Loucy (cell line): ENCODE measurements around the gene SRPK3.

Experiments used
- CTCF ChIP-seq: fragments of 200-600 bp; sonication (generic); conservative IDR thresholded peaks from 2 replicates; pipeline ENCODE4 v1.5.1; 2014; ENCODE audit warnings: mild to moderate bottlenecking, antibody characterized with exemption, low read length
- EZH2phosphoT487 ChIP-seq: fragments of 200-600 bp; IDR thresholded peaks from 2 replicates; pipeline ENCODE4 v1.6.1; 2018; ENCODE audit warnings: antibody characterized with exemption, mild to moderate bottlenecking, moderate library complexity, borderline replicate concordance

GRCh38 chrX:153741446-153741845 is 39.4 kb upstream of the SRPK3 start:
- no peak for TF ChIP-seq CTCF
- no peak for TF ChIP-seq EZH2phosphoT487
